K562 (cell line): ENCODE results near the gene FADS1.

Experiments
- BDP1 ChIP-seq: IDR thresholded peaks from 3 replicates; pipeline ENCODE4 v1.6.1; 2011; ENCODE audit not compliant: insufficient read length, insufficient read depth
- FOS ChIP-seq: IDR thresholded peaks from 3 replicates; pipeline ENCODE4 v1.6.1; 2011; ENCODE audit not compliant: insufficient read length; ENCODE audit errors: extremely low read depth
- MCM3 ChIP-seq: fragments of 450-650 bp; IDR thresholded peaks from 2 replicates; pipeline ENCODE4 v1.6.1; 2016
- NBN ChIP-seq: fragments of 450-650 bp; IDR thresholded peaks from 2 replicates; pipeline ENCODE4 v1.6.1; 2016; ENCODE audit warnings: low read depth, mild to moderate bottlenecking
- TF ChIP-seq, protein P1 (sequence below), 3 experiments: IDR thresholded peaks in 2 of 3; conservative IDR thresholded peaks in 1 of 3; 2 replicates each; pipeline ENCODE4 v1.5.1; 2011 to 2012; ENCODE audit warnings: low read length in 3 of 3, mild to moderate bottlenecking in 3 of 3, control low read depth in 2 of 3, improper control_type of control experiment in 1 of 3, inconsistent platforms in 1 of 3, low read depth in 1 of 3, mixed read lengths in 1 of 3, moderate library complexity in 1 of 3; ENCODE audit not compliant: insufficient read depth in 2 of 3

DNA sequence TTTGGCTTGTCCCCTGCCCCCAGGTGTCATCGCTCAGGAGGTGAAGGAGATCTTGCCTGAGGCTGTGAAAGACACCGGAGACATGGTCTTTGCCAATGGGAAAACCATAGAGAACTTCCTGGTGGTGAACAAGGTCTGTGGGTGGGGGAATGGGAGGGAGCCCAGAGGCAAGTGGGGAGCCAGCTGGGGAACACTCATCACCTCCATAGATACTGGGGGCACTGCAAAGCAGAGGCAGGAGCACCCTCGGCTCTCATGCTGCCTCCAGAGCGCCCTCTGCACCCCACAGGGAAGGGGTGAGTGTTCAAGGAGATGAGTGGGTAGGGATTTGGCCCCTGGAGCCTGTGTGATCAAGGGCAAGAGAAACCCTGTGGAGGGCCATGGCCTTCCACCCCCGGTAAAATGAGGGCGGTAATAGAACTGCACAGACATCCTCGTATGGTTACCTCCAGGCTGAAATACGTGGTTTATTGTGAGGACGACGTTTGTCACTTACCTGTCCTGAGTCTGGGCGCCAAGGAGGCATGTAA, 38.4 kb downstream of the FADS1 start:
- TF ChIP-seq, protein P1, sequence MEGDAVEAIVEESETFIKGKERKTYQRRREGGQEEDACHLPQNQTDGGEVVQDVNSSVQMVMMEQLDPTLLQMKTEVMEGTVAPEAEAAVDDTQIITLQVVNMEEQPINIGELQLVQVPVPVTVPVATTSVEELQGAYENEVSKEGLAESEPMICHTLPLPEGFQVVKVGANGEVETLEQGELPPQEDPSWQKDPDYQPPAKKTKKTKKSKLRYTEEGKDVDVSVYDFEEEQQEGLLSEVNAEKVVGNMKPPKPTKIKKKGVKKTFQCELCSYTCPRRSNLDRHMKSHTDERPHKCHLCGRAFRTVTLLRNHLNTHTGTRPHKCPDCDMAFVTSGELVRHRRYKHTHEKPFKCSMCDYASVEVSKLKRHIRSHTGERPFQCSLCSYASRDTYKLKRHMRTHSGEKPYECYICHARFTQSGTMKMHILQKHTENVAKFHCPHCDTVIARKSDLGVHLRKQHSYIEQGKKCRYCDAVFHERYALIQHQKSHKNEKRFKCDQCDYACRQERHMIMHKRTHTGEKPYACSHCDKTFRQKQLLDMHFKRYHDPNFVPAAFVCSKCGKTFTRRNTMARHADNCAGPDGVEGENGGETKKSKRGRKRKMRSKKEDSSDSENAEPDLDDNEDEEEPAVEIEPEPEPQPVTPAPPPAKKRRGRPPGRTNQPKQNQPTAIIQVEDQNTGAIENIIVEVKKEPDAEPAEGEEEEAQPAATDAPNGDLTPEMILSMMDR (IDR thresholded peaks at IDR 0.05 in 2 of 3, conservative IDR thresholded peaks at IDR 0.05 in 1 of 3; ENCODE audit: insufficient read depth in 2 of 3, low read depth in 1 of 3, low read length in 3 of 3): no peak
- TF ChIP-seq FOS (no peak), NBN (no peak), MCM3 (no peak), BDP1 (no peak)
